Measurements from ENCODE around the gene SLC66A2. TPM values are rescaled to one million over a fixed set of nuclear protein-coding genes. Genes with fewer than 3 reads are reported as not detected.

SLC66A2 gene
- total RNA-seq, 4 donors from 2014 or later = 65.6 to 112 (median 75.3) TPM

DNA sequence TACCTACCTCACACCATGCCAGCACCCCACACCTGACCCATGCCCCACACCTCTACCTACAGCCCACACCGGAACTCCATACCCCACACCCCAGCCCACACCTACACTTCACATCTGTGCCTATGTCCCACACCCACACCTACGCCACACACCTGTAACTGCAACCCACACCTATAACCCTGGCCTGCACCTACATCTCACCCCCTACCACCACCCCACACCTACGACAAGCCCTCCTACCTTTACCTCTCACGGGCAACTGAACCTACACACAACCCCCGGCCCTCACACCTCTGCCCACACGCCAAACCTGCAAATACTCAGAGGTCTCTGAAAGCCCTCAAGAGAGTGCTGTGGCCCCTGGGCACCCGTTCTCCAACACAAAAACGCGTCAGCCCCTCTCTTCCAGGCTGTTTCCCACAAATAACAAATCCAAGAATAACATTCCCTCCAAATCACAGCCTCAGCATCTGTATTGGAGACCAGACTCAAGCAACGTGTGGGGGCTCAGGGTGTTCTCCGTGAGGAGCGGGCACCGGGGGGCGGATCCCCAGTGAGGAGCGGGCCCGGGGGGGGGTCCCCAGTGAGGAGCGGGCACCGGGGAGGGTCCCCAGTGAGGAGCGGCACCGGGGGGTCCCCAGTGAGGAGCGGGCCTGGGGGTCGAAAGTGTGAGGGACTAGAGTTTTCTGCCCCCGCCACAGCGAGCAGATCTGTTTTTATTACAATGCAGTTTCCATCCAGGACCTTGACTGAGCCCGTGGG is 33.4 kb downstream of the SLC66A2 start:
- peak in 1 of 2 donors; percentile 62 for DNase-seq (ENCODE audit: low spot score in 2 of 2)
- TF ChIP-seq, protein P1, sequence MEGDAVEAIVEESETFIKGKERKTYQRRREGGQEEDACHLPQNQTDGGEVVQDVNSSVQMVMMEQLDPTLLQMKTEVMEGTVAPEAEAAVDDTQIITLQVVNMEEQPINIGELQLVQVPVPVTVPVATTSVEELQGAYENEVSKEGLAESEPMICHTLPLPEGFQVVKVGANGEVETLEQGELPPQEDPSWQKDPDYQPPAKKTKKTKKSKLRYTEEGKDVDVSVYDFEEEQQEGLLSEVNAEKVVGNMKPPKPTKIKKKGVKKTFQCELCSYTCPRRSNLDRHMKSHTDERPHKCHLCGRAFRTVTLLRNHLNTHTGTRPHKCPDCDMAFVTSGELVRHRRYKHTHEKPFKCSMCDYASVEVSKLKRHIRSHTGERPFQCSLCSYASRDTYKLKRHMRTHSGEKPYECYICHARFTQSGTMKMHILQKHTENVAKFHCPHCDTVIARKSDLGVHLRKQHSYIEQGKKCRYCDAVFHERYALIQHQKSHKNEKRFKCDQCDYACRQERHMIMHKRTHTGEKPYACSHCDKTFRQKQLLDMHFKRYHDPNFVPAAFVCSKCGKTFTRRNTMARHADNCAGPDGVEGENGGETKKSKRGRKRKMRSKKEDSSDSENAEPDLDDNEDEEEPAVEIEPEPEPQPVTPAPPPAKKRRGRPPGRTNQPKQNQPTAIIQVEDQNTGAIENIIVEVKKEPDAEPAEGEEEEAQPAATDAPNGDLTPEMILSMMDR (IDR thresholded peaks at IDR 0.05) = no peak
- TF ChIP-seq POLR2A (IDR thresholded peaks at IDR 0.05) = no peak
- WGBS, 2 donors = 94 to 98% methylated on average over 24 to 25 of the region's 25 CpGs
- no peak overlapping the region for H3K4me3 ChIP-seq (ENCODE audit: low read depth, poor library complexity, severe bottlenecking)
- intact Hi-C loops (cut with DNase I; ENCODE audit: low total_unique reads) = no loop called here

DNA sequence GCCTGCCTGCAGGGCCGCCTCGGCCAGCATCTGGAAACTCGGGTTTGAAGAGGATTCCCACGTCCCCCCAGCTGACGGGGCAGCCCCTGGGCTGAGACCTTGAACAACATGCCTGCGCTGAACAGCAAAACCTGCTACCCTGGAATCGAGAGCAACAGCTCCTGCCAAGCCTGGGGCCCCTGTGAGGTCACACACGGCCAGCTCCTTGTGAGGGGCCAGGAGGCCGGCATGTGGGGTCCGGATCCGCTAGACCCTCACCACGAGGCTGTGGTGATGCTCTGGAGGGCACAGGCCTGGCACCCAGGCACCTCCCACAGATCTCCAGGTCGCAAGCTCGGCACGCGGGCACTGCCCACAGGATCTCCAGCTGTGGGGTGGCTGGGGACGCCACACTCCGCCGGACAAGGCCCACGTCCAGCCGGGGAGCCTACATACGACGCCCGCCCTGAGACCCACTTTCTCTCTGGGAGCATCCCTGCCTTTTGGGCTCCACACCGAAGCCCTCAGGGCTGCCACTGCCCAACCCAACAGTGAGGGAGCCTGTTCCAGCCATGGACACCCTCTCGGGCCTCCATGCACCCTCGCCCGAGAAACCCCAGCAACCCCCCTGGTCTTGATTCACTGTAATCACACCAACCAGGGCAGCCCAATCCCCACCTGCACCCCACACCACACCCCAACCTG is 34.1 kb downstream of the SLC66A2 start:
- intact Hi-C loops (cut with DNase I; ENCODE audit: low total_unique reads) = no loop called here
- 97% methylated on average over 24 to 25 of the region's 28 CpGs for WGBS, 2 donors
- TF ChIP-seq, protein P1 (IDR thresholded peaks at IDR 0.05) = no peak
- no peak for TF ChIP-seq POLR2A (IDR thresholded peaks at IDR 0.05)

DNA sequence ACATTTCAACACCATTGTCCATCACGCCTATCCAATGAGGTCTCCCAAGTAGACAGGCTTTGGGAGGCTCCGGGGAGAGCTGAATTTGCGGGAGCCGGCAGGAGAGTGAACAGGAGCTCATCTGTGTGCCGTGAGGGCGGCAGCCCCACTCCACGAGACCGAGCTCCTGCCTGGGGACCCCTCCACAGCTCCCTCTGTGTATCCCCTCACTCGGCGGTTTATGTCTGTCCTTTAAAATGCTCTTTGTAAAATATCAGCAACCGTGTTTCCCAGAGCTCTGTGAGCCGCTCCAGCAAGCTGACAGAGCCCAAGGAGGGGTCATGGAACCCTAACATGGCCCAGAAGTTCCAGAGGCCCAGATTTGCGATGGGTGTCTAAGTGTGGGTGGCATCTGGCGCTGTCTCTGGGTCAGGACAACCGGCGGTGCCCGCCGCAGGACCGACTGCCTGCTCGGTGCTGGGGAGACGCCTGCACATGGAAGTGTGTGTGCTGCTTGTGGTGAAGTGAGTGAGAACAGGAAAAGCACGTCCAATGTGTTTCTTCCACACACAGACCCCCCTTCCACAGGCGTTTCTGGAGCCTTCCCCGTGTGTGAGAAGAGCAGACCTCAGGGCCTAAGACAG is 34.8 kb downstream of the SLC66A2 start:
- peak in 1 of 2 donors; percentile 80 for DNase-seq (ENCODE audit: low spot score in 2 of 2)
- H3K4me3 ChIP-seq (ENCODE audit: low read depth, poor library complexity, severe bottlenecking) = no peak overlapping the region
- 96 to 99% methylated on average over 17 to 24 of the region's 24 CpGs for WGBS, 2 donors
- intact Hi-C loops (cut with DNase I; ENCODE audit: low total_unique reads) = no loop called here
- TF ChIP-seq, protein P1 (IDR thresholded peaks at IDR 0.05) = no peak
- TF ChIP-seq POLR2A (IDR thresholded peaks at IDR 0.05) = no peak

More for the DNA sequence above, 34.1 kb downstream of the SLC66A2 start:
- DNase-seq (ENCODE audit: low spot score in 2 of 2) = peak in 1 of 2 donors; percentile 67
- no peak overlapping the region for H3K4me3 ChIP-seq (ENCODE audit: low read depth, poor library complexity, severe bottlenecking)

DNA sequence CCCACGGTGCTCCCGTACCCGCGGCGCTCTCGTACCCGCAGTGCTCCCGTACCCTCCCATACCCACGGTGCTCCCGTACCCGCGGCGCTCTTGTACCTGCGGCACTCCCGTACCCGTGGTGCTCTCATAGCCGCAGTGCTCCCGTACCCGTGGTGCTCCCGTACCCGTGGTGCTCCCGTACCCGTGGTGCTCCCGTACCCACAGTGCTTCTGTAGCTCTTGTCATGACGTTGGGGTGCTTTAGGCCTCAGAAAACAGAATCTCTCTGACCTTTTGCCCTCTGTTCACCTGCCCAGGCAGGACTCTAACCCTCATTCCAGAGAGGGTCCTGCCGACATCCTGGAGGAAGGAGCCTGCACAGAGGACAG is 35.3 kb downstream of the SLC66A2 start:
- H3K4me3 ChIP-seq (ENCODE audit: low read depth, poor library complexity, severe bottlenecking) = no peak overlapping the region
- intact Hi-C loops (cut with DNase I; ENCODE audit: low total_unique reads) = no loop called here
- TF ChIP-seq, protein P1 (IDR thresholded peaks at IDR 0.05) = no peak
- TF ChIP-seq POLR2A (IDR thresholded peaks at IDR 0.05) = no peak
- no peak for DNase-seq (ENCODE audit: low spot score in 2 of 2)
- 69 to 80% methylated on average over 20 to 26 of the region's 26 CpGs for WGBS, 2 donors

DNA sequence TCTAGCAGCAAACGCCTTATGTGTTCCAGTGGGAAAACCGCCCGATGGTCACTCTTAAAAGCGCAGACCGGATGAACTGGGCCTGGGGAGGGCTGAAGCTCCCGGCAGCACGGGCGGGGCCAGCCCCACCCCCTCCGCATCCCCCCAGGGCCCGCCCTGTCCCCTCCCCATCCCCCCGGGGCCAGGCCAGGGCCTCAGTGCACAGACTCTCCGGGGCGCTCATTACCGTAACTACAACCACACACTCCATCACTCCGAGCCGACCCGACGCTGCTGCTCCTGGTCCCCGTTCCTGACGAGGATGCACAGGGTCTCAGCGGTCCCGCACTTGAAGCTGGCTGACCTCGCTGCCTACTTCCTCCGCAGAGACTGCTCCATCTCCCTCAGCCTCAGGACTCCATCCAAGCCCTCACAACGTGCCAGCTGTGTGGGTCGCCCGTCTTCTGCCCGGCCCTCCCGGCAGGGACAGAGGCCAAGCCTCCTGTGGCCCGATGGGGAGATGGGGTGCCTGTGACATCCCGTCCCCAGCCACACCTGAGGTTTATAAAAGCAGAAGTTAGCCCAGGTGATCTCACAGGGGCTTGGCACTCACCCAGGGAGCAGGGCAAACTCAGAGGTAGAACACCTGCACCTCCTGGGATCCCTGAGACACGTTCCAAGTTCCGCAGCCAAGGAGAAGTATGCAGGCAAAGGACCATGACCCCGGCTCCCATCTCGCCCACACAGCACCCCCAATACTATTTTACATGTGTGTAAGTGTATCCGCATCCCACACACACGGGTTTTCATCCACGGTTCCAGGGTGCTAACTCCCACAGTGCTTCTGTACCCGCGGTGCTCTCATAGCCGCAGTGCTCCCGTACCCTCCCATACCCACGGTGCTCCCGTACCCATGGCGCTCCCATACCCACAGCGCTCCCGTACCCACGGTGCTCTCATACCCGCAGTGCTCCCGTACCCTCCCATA is 36.0 kb downstream of the SLC66A2 start:
- TF ChIP-seq POLR2A (IDR thresholded peaks at IDR 0.05) = no peak
- TF ChIP-seq, protein P1 (IDR thresholded peaks at IDR 0.05) = no peak
- intact Hi-C loops (cut with DNase I; ENCODE audit: low total_unique reads) = no loop called here
- 93 to 95% methylated on average over 44 to 46 of the region's 50 CpGs for WGBS, 2 donors
- H3K4me3 ChIP-seq (ENCODE audit: low read depth, poor library complexity, severe bottlenecking) = no peak overlapping the region
- DNase-seq (ENCODE audit: low spot score in 2 of 2) = peak in 1 of 2 donors; percentile 79

Data from lower leg skin (tissue), 4 donors.